A204.1 (cell line): ENCODE data around the gene SESN2.

Experiments used
- FAIRE-seq: peaks from 2 replicates; lab custom pipeline; 2012; peaks lifted over from hg19 to GRCh38; lab: Jason Lieb, UNC

Gene SESN2

DNA sequence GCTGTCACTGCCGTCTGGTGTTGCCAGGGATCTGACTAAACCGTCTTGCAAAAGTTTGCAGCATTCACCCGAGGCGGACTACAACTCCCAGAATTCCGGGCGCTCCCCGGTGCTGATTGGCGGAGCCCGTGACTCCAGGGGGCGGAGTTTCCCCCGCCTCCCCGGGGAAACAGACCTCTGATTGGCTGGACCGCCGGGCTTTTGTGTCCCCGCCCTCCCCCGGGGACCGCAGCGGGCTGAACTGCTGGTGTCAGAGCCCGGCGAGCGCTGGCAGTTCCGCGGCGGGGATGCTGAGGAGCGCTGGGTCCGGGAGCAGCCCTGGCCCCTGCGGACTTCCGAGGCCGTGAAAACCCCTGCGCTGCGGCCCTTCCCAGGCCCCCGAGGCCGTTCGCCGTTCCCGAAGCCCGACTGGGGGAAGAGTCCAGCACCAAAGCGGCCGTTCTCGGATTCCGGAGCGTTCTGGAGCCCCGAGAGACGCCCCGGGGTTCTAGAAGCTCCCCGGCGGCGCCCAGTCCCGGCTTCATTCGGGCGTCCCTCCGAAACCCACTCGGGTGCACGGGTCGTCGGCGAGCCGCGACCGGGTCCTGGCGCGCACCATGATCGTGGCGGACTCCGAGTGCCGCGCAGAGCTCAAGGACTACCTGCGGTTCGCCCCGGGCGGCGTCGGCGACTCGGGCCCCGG is at the start of gene SESN2:
SESN2 (plus strand) TSS at position 267 of the 682 bp plus-strand sequence; CDS start at position 597, 330 bp downstream.
- FAIRE-seq: peak; percentile 98

DNA sequence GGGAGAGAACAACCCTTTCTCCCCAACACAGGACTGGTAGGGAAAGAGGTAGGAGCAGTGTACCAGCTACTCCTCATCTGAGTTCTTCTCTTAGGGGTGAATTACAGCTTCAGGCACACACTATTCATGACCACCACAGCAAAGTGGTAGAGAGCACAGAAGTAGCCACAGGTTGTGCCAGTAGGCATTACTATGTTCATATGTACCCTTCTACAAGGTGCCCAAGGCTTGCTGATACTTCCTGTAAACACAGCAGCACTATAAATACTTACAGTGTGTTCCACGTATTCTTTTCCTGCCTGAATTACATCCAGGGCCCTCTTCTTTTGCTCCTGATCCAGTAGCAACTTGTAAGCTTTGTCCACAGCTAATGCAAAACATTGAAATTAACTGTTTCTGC is 49.6 kb upstream of the SESN2 start:
- no peak for FAIRE-seq

DNA sequence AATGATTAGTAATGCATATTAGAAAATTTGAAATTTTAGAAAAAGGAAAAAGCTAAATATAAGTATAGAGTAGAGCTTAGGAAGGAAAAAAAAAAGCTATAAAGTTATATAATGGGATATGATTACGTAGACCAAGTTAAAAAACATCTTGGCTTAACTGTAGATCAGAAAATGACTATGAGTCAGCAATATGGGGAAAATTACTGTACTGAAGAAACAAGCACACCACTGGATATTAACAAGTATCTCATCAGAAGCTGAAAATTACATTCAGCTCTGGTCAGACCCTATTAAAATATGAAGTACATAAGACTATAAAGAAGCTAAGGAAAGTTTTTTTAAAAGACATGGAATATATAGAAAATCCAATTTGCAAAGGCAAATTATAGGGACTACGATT is 46.0 kb upstream of the SESN2 start:
- no peak for FAIRE-seq

- no peak for FAIRE-seq
Measured at GRCh38 chr1:28229089-28229488, 30.2 kb upstream of the SESN2 start.

- FAIRE-seq: no peak
Measured at GRCh38 chr1:28229996-28230395, 29.3 kb upstream of the SESN2 start.

DNA sequence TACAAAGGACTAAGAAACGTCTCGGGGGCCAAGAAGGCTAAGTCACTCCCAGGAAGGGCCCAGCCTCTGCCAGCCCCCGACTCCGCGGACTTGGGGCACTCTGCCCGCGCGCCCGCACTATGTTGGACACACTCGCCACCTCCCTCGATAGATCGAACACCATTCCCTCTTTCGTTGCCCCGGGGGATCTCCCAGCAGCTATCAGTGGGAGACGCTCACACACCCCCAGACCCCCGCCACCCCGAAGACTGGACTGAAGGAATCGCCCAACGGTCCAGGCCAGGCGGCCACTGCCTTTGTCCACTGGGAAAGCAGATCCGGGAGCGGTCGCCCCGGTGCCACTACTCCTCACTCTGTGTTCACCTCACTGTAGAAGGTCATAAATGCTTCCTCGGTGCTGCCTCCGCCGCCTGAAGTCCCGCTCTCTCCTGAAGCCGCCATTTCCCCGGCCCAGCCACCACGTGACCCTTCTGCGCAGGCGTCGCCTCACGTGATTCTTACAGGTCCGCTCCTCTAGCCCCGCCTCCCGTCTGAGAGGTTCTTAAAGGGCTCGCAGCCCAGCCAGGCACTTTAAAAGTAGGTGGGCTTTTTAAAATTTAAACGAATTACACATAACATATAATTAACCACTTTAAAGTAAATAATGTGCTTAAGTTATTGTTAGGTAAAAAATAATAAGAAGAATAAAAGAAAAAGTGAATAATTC is 26.6 kb upstream of the SESN2 start, which contains the start of gene DNAJC8:
DNAJC8 (minus strand) TSS at position 472 of the 706 bp plus-strand sequence; CDS start at position 441, 31 bp downstream.
- FAIRE-seq: peak; percentile 92

DNA sequence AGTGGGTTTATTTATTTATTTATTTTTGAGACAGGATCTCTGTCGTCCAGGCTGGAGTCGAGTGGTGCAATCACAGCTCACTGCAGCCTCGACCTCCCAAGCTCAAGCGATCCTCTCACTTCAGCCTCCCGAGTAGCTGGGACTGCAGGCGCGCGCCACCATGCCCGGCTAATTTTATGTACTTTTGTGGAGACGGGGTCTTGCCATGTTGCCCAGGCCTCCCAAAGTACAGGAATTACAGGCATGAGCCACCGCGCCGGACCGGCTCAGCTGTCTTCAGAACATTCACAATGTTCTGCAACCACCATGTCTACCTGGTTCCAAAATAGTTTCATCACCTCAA is 26.1 kb upstream of the SESN2 start:
- FAIRE-seq: no peak

DNA sequence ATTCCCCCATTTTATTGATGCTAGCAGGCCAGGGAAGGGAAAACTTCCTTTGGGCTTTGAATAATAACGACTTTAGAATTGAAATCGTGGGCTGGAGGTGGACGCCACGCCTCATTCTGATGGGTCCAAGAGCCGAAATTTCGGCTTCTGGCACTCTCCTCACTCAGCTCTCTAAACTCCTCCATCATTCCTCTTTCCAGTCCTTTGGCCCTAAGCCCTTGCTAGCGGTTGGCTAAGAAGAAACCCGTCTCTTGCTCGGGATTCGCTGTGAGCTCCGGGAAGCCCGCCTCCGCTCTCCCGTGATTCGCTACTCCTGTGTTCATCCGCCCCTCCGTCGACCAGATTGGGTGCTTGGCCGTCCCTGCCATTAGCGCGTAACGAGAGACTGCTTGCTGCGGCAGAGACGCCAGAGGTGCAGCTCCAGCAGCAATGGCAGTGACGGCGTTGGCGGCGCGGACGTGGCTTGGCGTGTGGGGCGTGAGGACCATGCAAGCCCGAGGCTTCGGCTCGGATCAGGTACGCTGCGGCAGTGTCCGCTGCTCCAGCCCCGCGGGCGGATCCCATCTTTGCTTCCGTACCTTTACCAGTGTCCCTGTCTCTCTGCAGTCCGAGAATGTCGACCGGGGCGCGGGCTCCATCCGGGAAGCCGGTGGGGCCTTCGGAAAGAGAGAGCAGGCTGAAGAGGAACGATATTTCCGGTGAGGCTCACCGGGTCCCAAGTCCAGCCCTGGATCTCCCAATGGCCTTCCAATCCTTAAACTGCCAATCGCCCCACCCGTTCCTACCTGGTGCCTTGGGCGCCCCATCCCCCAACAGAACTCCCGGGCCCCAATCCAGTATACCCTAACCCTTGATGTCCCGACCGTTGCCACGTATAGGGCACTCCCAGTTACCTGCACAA is 23.3 kb upstream of the SESN2 start, which contains the start of gene ATP5IF1:
ATP5IF1 (plus strand) TSS at position 370 of the 901 bp plus-strand sequence; CDS start at position 430, 60 bp downstream.
- FAIRE-seq: peak; percentile 97

DNA sequence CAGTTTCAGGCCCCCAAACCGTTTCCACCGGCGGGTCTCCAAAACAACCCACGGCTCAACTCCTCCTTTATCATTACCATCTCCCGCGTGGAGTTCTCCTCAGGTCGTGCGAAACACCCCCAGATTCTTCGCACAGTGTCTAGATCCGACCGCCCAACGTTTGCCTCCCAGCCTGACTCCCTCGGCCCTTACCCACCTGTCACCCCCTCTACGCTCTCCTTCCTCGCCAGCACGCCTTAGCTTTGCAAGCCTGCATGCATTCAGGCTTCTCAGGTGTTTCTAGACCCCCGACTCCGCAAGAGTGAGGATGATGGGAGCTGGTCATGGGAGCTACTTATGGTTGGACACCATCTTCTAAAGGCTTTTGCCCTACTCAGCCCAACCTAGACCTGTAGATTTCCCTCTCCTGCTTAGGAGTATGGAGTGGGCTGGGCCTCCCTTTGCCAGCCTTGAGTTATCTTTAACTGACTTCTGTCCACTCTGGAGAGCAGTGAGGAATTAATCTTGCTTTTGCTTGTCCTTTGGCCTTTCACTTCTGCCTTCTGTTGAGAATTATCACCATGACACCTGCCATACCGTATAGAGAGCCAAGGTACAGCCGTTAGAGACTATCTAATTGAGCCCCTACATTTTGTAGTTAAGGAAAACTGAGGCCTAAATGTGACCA is 22.5 kb upstream of the SESN2 start:
- FAIRE-seq: no peak

DNA sequence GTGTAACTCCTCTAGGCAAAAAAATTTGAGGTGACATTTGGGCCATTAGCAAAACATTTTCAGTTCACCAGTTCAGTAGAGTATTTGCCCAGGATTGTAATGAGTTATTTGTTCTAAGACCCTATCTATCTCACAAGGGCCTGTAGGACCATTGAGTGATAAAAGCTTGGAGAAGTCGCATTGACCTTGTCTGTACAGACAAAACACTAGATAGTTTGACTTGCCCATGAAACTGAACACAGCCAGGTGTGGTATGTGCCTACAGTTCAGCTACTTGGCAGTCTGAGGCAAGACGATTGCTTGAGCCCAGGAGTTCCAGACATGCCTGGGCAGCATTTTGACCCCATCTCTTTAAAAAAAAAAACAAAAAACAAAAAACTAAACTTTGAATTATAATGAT is 20.3 kb upstream of the SESN2 start:
- FAIRE-seq: no peak

DNA sequence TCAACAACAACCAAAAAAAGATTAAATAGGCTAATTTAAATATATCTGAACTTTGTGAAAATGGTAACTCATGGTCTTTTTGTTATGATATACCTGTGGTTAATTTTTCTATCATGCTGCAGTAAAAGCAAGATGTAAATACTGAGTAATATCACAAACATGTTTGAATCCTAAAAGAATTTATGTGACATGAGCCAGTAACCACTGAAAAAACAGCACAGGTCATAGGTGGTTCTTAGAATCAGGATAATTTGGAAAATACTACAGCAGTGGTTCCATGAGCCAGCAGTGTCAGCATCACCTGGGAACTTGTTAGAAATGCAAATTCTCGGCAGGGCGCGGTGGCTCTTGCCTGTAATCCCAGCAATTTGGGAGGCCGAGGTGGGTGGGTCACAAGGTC is 19.3 kb upstream of the SESN2 start:
- FAIRE-seq: no peak

- FAIRE-seq: no peak
Measured at GRCh38 chr1:28241638-28242241, 17.6 kb upstream of the SESN2 start.

DNA sequence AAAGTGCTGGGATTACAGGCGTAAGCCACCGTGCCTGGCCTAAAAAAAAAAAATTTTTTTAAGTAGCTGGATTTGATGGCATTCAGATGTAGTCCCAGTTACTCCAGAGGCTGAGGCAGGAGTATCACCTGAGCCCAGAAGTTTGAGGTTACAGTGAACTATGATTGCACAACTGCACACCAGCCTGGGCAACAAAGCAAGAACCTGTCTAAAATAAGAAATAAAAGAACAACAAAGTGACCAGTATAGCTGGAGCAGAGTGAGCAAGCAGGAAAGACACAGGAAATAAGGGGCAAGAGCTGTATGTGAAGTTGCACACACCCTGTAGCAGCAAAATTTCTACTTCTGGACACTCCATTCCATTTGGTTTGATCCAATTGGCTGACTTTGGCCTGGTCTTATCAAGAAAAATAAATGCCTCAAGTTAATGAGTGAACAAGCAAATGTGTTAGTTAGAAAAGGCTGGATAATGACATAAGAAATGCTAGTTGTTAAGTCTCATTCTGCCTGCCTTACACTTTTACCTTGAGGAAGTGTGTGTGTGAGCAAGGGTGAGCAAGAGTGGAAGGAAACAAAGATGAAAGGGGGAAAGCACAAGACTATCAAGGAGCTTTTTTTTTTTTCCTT is 15.5 kb upstream of the SESN2 start:
- FAIRE-seq: no peak

DNA sequence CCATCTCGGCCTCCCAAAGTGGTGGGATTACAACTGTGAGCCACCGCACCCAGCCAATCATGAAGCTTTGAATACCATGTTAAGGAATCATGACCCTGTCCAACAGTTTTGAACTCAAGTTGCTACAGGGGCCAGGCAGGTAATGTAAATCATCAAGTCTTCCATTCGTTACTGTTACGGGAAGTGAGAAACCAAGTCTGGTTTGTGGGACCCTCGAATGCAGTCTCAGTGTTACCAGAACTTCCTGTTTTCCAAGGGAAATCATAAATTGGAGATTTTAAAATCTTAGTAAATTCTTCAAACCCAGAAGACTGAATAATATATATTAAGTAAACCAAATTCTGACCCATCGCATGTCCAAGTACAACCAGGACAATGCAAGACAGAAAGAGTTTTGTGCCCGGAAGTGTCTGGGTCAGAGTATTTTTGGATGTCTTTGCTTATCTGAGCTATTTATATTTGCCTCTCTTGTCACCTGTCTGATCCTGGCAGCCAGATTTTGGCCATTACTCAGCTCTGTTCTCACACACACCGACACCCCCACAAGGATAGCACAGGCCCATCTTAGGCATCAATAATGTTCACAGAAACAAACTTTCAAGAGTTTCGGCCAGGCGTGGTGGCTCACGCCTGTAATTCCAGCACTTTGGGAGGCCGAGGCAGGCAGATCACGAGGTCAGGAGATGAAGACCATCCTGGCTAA is 14.6 kb upstream of the SESN2 start:
- FAIRE-seq: no peak

DNA sequence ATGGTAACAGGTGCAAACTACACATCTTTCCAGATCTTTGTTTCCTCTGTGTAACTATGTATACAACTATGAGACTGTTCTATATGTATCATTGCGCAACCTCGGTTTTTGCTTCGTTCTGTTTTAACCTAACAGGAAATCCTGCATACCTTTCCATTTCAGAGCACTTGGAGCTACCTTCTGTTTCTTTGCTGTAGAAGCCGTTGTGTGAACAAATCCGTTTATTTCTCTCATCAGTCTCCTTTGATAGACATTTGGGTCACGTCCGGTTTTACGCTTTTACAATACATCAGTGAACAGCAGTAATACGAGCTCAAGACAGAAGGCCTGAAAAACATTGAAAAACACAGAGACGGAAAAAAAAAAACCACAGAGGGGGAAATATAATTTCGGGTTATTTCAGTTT is 12.9 kb upstream of the SESN2 start:
- FAIRE-seq: no peak

- no peak for FAIRE-seq
Measured at GRCh38 chr1:28247612-28248272, 11.6 kb upstream of the SESN2 start.

DNA sequence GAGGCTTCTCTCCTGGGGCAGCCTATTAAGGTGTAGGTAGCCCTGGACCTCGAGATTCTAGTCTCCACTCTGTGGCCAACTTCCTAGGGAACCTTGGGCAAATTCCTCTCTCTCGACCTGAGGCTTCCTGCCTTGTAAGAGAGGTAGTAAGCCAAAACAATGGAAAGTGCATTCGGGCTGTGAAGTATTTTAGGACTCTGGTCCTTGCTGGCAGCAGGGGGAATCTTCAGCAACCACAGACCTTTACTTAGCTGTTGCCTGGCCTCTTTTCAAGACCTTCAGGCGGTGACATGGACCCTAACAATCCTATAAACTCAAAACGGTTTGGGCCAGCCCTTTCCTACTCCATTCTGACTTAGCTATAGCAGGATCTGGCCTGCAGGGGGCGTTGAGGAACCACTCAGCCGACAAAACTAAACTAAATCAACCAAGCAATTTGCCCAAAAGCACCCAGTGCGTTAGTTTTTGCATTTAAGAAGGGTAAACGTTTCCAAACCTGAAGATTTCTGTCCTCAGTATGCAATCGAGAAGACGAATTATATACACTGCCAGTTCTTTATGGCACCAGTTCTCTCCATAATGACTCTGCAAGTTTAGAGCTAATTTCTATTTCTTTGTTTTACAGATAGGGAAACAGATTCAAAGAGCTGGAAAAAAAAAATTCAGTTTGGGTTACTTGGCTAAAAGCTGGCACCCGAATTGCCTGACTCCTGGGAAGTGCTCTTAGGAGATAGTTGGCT is 10.9 kb upstream of the SESN2 start:
- peak; percentile 62 for FAIRE-seq

DNA sequence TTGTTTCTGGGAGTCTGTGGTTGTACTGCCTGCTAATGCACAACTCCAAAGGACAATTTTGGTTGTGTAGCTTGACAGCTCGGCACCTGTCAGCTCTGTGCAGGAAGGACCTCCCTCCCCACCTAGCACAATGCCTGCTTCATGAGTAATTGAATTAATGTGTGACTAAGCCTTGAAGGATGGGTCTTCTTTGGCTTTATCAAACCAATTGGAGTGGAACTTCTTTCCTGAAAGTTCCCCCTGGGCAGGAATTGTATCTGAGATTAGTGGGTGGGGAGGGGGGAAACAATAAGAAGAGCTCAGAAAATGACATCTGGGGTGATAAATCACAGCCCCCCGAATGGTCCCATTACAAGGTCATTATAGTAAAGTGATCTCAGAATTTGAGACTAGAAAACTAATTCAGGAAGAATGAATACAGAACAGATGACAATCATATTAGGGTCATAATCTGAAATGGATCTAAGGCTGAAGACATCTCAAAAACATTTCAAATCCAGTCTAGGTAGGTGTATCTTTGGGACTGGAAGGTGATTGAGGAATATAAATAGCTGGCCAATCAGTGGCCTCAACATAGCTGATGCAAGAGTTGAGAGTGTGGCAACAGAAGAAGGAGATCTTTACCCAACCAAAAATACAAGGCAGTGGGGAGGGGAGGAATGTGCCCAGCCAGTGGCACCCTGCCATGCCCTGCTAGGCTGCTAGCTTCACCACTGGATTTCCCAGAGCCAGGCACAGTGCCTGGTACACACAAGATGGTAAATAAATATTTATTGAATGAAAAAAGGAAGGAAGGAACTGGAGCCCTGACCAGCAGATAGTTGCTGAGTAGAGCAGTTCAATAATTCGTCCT is 10.1 kb upstream of the SESN2 start:
- no peak for FAIRE-seq
